Measurements from ENCODE around the gene PIK3C3. TPM values are rescaled to one million over a fixed set of nuclear protein-coding genes. Genes with fewer than 3 reads are reported as not detected.

Gene PIK3C3
- total RNA-seq, 4 donors from 2014 or later: 26.2 to 63.2 (median 30.8) TPM

DNA sequence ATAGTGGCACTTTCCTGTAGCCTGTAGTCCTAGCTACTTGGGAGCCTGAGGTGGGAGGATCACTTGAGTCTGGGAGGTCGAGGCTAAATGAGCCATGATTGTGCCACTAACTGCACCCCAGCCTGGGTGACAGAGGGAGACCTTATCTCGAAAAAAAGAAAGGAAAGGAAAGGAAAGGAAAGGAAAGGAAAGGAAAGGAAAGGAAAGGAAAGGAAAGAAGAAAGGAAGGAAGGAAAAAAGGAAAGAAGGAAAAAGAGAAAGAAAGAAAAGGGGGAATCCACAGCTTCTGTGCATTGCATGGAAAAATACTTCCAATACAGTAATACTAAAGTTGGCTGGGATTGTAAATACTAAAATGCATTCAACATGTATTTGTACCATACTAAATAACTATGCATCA, 12.8 kb upstream of the PIK3C3 start:
- H3K36me3 ChIP-seq: no peaks in the 10 kb centered on the region
- DNase-seq (ENCODE audit: low spot score in 2 of 2): no peak
- H3K4me1 ChIP-seq: no peaks in the 10 kb centered on the region
- peaks cover 13% of the 10 kb centered on the region for H3K27me3 ChIP-seq
- WGBS: 76% methylated on average over 2 of the region's 2 CpGs
- no peak overlapping the region for H3K4me3 ChIP-seq
- H3K9me3 ChIP-seq: no peaks in the 10 kb centered on the region
- TF ChIP-seq POLR2AphosphoS5 (IDR thresholded peaks at IDR 0.05) (no peak), POLR2A (IDR thresholded peaks at IDR 0.05) (no peak), CTCF (IDR thresholded peaks at IDR 0.05) (no peak), EP300 (IDR thresholded peaks at IDR 0.05) (no peak)
- H3K27ac ChIP-seq: no peak overlapping the region

- no peak for TF ChIP-seq EP300 (IDR thresholded peaks at IDR 0.05)
- no peak for DNase-seq (ENCODE audit: low spot score in 2 of 2)
These were observed 6.4 kb upstream of the PIK3C3 start for GRCh38 chr18:41948544-41949110.

DNA sequence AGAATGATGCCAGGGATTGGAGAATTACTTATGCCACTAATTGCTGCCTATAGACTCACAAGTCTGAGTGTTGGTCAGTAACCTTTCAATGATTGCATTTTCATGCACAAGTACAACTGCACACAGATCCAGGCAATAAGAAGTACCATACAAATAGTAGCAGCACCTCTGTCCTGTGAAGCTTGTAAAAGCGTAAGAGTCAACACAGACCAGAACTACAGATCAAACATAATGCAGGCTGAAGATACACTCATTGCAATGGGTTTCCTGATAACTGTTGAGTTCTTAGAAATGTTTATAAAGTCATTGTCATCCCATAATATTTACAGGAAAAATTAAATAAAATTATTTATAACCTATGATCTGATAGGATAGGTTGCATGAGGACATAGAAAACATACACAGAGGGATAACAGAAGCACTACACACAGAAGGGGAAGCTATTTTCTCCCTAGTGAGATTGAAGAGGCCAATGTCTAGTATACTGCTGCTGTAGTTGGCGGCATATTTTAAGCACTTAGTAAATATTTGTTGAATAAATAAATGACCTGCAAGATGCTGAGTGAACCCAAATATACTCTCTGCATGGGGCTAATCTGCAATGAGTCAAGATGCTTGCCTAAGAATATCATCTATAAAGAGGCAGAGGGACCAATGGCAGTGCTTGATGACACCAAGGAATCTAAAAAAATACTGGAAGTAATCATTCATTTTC, 5.7 kb upstream of the PIK3C3 start:
- peaks cover 14% of the 10 kb centered on the region for H3K27me3 ChIP-seq
- no peak overlapping the region for H3K4me3 ChIP-seq
- no peaks in the 10 kb centered on the region for H3K36me3 ChIP-seq
- no peaks in the 10 kb centered on the region for H3K9me3 ChIP-seq
- DNase-seq (ENCODE audit: low spot score in 2 of 2): no peak
- H3K27ac ChIP-seq: no peak overlapping the region
- no peaks in the 10 kb centered on the region for H3K4me1 ChIP-seq
- WGBS: 96% methylated on average over 2 of the region's 2 CpGs
- TF ChIP-seq POLR2A (IDR thresholded peaks at IDR 0.05) (no peak), EP300 (IDR thresholded peaks at IDR 0.05) (no peak), POLR2AphosphoS5 (IDR thresholded peaks at IDR 0.05) (no peak), CTCF (IDR thresholded peaks at IDR 0.05) (no peak)

More at GRCh38 chr18:41948544-41949110, 6.4 kb upstream of the PIK3C3 start:
- Histone ChIP-seq H3K36me3 (no peaks in the 10 kb centered on the region), H3K27ac (no peak overlapping the region), H3K9me3 (no peaks in the 10 kb centered on the region), H3K4me1 (no peaks in the 10 kb centered on the region), H3K27me3 (peaks cover 20% of the 10 kb centered on the region), H3K4me3 (no peak overlapping the region)
- 90% methylated on average over 3 of the region's 3 CpGs for WGBS

DNA sequence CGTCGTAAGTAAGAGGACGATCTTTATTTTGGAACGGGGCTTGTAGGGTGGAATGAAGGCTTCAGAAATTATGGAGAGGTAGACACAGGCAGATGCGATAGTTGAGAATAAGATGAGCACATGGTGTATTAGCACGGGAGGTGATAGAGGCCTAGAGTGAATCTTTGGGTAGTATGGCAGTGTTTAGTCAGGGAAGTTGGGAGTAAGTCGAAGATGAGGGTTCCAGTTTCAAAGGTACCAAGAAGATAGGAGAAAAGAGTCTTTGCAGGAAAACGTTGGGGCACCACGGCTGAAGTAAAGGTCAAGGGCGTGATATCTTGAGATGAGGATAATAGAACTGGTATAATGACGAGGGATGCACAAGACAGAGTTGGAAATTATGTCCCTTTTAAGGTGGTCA, 654 bp downstream of the PIK3C3 start:
- no peaks in the 10 kb centered on the region for H3K9me3 ChIP-seq
- H3K27me3 ChIP-seq: no peaks in the 10 kb centered on the region
- TF ChIP-seq POLR2A (IDR thresholded peaks at IDR 0.05) (no peak), EP300 (IDR thresholded peaks at IDR 0.05) (no peak), POLR2AphosphoS5 (IDR thresholded peaks at IDR 0.05) (no peak), CTCF (IDR thresholded peaks at IDR 0.05) (no peak)
- peaks cover 25% of the 10 kb centered on the region for H3K4me1 ChIP-seq
- 9% methylated on average over 11 of the region's 11 CpGs for WGBS
- H3K27ac ChIP-seq: peak overlapping the region; percentile 77
- peaks cover 15% of the 10 kb centered on the region for H3K36me3 ChIP-seq
- DNase-seq (ENCODE audit: low spot score in 2 of 2): no peak
- H3K4me3 ChIP-seq: peak overlapping the region; percentile 86

- Histone ChIP-seq H3K36me3 (peaks cover 30% of the 10 kb centered on the region), H3K27ac (no peak overlapping the region), H3K27me3 (no peaks in the 10 kb centered on the region), H3K4me3 (no peak overlapping the region), H3K9me3 (no peaks in the 10 kb centered on the region), H3K4me1 (peaks cover 25% of the 10 kb centered on the region)
- TF ChIP-seq POLR2A (IDR thresholded peaks at IDR 0.05) (no peak), CTCF (IDR thresholded peaks at IDR 0.05) (no peak), POLR2AphosphoS5 (IDR thresholded peaks at IDR 0.05) (no peak), EP300 (IDR thresholded peaks at IDR 0.05) (no peak)
- DNase-seq (ENCODE audit: low spot score in 2 of 2): no peak
- WGBS: 86% methylated on average over 1 of the region's 1 CpG
These were observed 4.0 kb downstream of the PIK3C3 start for GRCh38 chr18:41959045-41959444.

Measured in suprapubic skin (tissue), 4 donors.